GM23248 (cell line): ENCODE results near the gene OCSTAMP. TPM values are rescaled to one million over a fixed set of nuclear protein-coding genes. Genes with fewer than 3 reads are reported as not detected.
A peak's percentile ranks its signal among the peaks of the same experiment; 100 is the strongest.

Experiments used
- DNase-seq: peaks from one replicate; pipeline ENCODE4 v3.0.0-alpha.2; 2015
- H2AFZ ChIP-seq: fragments of 200-600 bp; sonication (generic); 2 replicates; pipeline ENCODE4 v1.6.1; 2016; ENCODE audit warnings: antibody characterized with exemption
- H3F3A ChIP-seq: fragments of 200-600 bp; sonication (generic); 2 replicates; pipeline ENCODE4 v1.6.1; 2016; ENCODE audit warnings: mild to moderate bottlenecking, antibody characterized with exemption, mixed run types; ENCODE audit not compliant: insufficient read depth
- H3K27ac ChIP-seq: fragments of 200-600 bp; sonication (generic); 2 replicates; pipeline ENCODE4 v1.5.1; 2016; ENCODE audit warnings: mild to moderate bottlenecking
- H3K27me3 ChIP-seq: fragments of 200-600 bp; sonication (generic); replicated peaks from 2 replicates; pipeline ENCODE4 v1.6.1; 2016; ENCODE audit warnings: mild to moderate bottlenecking; ENCODE audit not compliant: insufficient read depth
- H3K36me3 ChIP-seq: fragments of 200-600 bp; sonication (generic); 2 replicates; pipeline ENCODE4 v1.6.1; 2016; ENCODE audit warnings: low read depth, mild to moderate bottlenecking
- H3K4me1 ChIP-seq: fragments of 200-600 bp; sonication (generic); 2 replicates; pipeline ENCODE4 v1.6.1; 2016; ENCODE audit warnings: mild to moderate bottlenecking; ENCODE audit not compliant: insufficient read depth
- H3K4me2 ChIP-seq: fragments of 200-600 bp; sonication (generic); one replicate; pipeline ENCODE4 v1.6.1; 2016; ENCODE audit warnings: mild to moderate bottlenecking; ENCODE audit not compliant: unreplicated experiment
- H3K4me3 ChIP-seq: fragments of 200-600 bp; sonication (generic); 2 replicates; pipeline ENCODE4 v1.5.1; 2016; ENCODE audit warnings: mild to moderate bottlenecking
- H3K79me2 ChIP-seq: fragments of 200-600 bp; sonication (generic); 2 replicates; pipeline ENCODE4 v1.6.1; 2016; ENCODE audit warnings: mild to moderate bottlenecking; ENCODE audit not compliant: insufficient read depth
- H3K9ac ChIP-seq: fragments of 200-600 bp; sonication (generic); 2 replicates; pipeline ENCODE4 v1.6.1; 2016; ENCODE audit warnings: mild to moderate bottlenecking
- H3K9me2 ChIP-seq: fragments of 200-600 bp; sonication (generic); 2 replicates; pipeline ENCODE4 v1.6.1; 2016; ENCODE audit warnings: mixed run types, mild to moderate bottlenecking, moderate library complexity; ENCODE audit not compliant: insufficient read depth
- H3K9me3 ChIP-seq: fragments of 200-600 bp; sonication (generic); one replicate; pipeline ENCODE4 v1.6.1; 2017; ENCODE audit warnings: low read depth
- H4K20me1 ChIP-seq: fragments of 200-600 bp; sonication (generic); 2 replicates; pipeline ENCODE4 v1.6.0; 2016; ENCODE audit not compliant: insufficient read depth
- EZH2 ChIP-seq: fragments of 200-600 bp; sonication (generic); IDR thresholded peaks from 2 replicates; pipeline ENCODE4 v1.6.1; 2018; ENCODE audit warnings: antibody characterized with exemption, mild to moderate bottlenecking; ENCODE audit not compliant: insufficient read depth, poor library complexity, severe bottlenecking
- EZH2phosphoT487 ChIP-seq: fragments of 200-600 bp; sonication (generic); IDR thresholded peaks from 2 replicates; pipeline ENCODE4 v1.6.1; 2018; ENCODE audit warnings: antibody characterized with exemption, moderate library complexity, mild to moderate bottlenecking, low read depth; ENCODE audit not compliant: insufficient read depth
- WGBS, 2 experiments: methylation state at CpG; one replicate each; pipeline ENCODE4 v1.1.6; 2015 to 2017; ENCODE audit warnings: low lambda C conversion rate in 2 of 2, low coverage in 1 of 2; ENCODE audit errors: missing lambda C conversion rate in 2 of 2; 5-methylcytosine and 5-hydroxymethylcytosine counted together
- in situ Hi-C: fragments of 300-500 bp; cut with MboI; formaldehyde crosslinking; loops from 2 replicates; pipeline ENCODE4 v1.15.0; 2020
- polyA plus RNA-seq: library from polyadenylated mRNA; unstranded; fragments of >200 nt; fragmentation: Nextera tagmentation; extraction: Ambion mirVana; gene quantifications from 2 replicates; pipeline ENCODE4 v1.2.1, GENCODE V29; 2016
- total RNA-seq: library from RNA; depleted of rRNA; stranded (reverse); fragments of >200 nt; shearing (Covaris generic); gene quantifications from 2 replicates; pipeline ENCODE4 v1.2.3, GENCODE V29; 2014

Gene OCSTAMP
- total and polyA plus RNA-seq, 2 experiments from 2014 or later = not detected

DNA sequence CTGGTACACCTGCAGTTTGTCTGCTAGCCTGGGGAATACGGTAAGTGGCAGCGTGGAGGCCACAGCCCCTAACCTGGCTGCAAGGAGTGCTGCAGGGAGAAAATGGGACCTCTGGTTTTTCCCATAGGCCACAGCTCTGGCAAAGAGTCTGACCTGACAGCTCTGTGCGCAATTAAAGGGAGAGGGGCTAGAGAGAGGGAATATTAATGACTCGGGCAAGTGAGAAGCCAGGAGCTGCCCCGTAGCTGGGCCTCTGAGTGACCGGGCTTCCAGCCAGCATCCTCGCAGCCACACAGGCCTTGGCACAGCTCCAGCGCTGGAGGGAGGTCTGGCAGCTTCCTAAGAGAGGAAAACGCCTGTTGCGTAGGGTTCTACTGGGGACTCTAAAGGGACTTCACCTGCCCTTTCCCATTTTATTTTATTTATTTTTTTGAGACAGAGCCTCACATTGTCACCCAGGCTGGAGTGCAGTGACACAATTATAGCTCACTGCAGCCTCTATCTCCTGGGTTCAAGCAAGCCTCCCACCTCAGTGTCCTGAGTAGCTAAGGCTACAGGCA, 18.2 kb upstream of the OCSTAMP start:
- in situ Hi-C loops = no loop called here
- Histone ChIP-seq H3K4me1 (peaks cover 5% of the 10 kb centered on the region; the same call in 1 of the 2 replicates), H3K4me2 (no peak overlapping the region), H3F3A (no peaks in the 10 kb centered on the region), H4K20me1 (no peaks in the 10 kb centered on the region), H3K9me3 (no peaks in the 10 kb centered on the region), H3K4me3 (no peak overlapping the region), H3K9ac (no peak overlapping the region), H3K36me3 (no peaks in the 10 kb centered on the region), H3K79me2 (no peaks in the 10 kb centered on the region), H3K27me3 (no peaks in the 10 kb centered on the region), H3K27ac (no peak overlapping the region), H2AFZ (no peak overlapping the region), H3K9me2 (no peaks in the 10 kb centered on the region)
- peak; percentile 74 for DNase-seq
- TF ChIP-seq EZH2 (no peak), EZH2phosphoT487 (no peak)
- 9 to 14% methylated on average over 9 to 10 of the region's 10 CpGs for WGBS, 2 experiments

DNA sequence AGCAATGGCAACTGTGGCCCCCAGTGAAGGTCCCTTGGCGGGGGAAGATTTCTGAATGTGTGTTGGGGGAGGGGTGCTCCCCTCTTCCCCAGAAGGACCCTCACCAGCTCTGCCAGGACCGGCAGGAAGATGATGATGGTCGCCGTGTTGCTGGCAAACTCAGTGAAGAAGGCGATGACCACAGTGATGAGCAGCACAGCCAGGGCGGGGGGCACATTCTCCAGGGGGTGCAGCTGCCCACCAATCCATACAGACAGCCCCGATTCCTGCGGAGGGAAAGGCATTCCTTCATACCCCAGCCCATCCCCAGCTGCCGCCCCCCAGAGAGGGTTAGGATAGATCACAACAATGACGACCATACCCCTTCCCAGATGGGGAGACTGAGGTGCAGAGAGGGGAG, 15.7 kb upstream of the OCSTAMP start:
- no peaks in the 10 kb centered on the region for H4K20me1 ChIP-seq
- in situ Hi-C loops = no loop called here
- no peaks in the 10 kb centered on the region for H3K79me2 ChIP-seq
- no peaks in the 10 kb centered on the region for H3K27me3 ChIP-seq
- H3K4me2 ChIP-seq = no peak overlapping the region
- H3F3A ChIP-seq = no peaks in the 10 kb centered on the region
- H2AFZ ChIP-seq = no peak overlapping the region
- H3K36me3 ChIP-seq = no peaks in the 10 kb centered on the region
- TF ChIP-seq EZH2 (no peak), EZH2phosphoT487 (no peak)
- no peaks in the 10 kb centered on the region for H3K9me2 ChIP-seq
- H3K9me3 ChIP-seq = no peaks in the 10 kb centered on the region
- no peak overlapping the region for H3K27ac ChIP-seq
- H3K9ac ChIP-seq = no peak overlapping the region
- H3K4me1 ChIP-seq = peaks cover 5% of the 10 kb centered on the region; the same call in 1 of the 2 replicates
- 58 to 60% methylated on average over 7 to 10 of the region's 10 CpGs for WGBS, 2 experiments
- DNase-seq = no peak
- H3K4me3 ChIP-seq = no peak overlapping the region

- DNase-seq = no peak
- Histone ChIP-seq H2AFZ (no peak overlapping the region), H3K4me3 (no peak overlapping the region), H3K4me2 (no peak overlapping the region), H3F3A (no peaks in the 10 kb centered on the region), H3K27me3 (no peaks in the 10 kb centered on the region), H3K4me1 (peaks cover 5% of the 10 kb centered on the region; the same call in 1 of the 2 replicates), H3K79me2 (no peaks in the 10 kb centered on the region), H3K9ac (no peak overlapping the region), H4K20me1 (no peaks in the 10 kb centered on the region), H3K36me3 (no peaks in the 10 kb centered on the region), H3K9me3 (no peaks in the 10 kb centered on the region), H3K27ac (no peak overlapping the region), H3K9me2 (no peaks in the 10 kb centered on the region)
- in situ Hi-C loops = no loop called here
- TF ChIP-seq EZH2phosphoT487 = no peak
- no peak for TF ChIP-seq EZH2
- 74 to 77% methylated on average over 7 of the region's 7 CpGs for WGBS, 2 experiments
Observed at GRCh38 chr20:46564241-46564957, 13.9 kb upstream of the OCSTAMP start.

- Histone ChIP-seq H3K27me3 (no peaks in the 10 kb centered on the region), H3K4me3 (no peak overlapping the region), H3K4me2 (no peak overlapping the region), H3K4me1 (peaks cover 5% of the 10 kb centered on the region; the same call in 1 of the 2 replicates), H4K20me1 (no peaks in the 10 kb centered on the region), H2AFZ (no peak overlapping the region), H3K9me3 (no peaks in the 10 kb centered on the region), H3K9me2 (no peaks in the 10 kb centered on the region), H3F3A (0 out of 2 replicates have a peak, but pooled peaks cover 3% of the 10 kb centered on the region), H3K9ac (no peak overlapping the region), H3K36me3 (no peaks in the 10 kb centered on the region), H3K79me2 (no peaks in the 10 kb centered on the region), H3K27ac (no peak overlapping the region)
- in situ Hi-C loops = no loop called here
- DNase-seq = no peak
- WGBS, 2 experiments = 39 to 44% methylated on average over 2 of the region's 2 CpGs
- TF ChIP-seq EZH2 = no peak
Observed at GRCh38 chr20:46563860-46564221, 13.4 kb upstream of the OCSTAMP start.
